GM23338 (cell line): ENCODE results near the gene TRAPPC12. TPM values are rescaled to one million over a fixed set of nuclear protein-coding genes. Genes with fewer than 3 reads are reported as not detected.

Experiments
- ATAC-seq: fragments of 200-7000 bp; cut with Tn5 transposase; 3 replicates; pipeline ENCODE4 v1.9.1; 2020
- DNase-seq: peaks from one replicate; pipeline ENCODE4 v3.0.0-alpha.2; 2015; ENCODE audit warnings: low spot score
- H2AFZ ChIP-seq: fragments of 200-600 bp; sonication (generic); 2 replicates; pipeline ENCODE4 v1.8.0; 2016; ENCODE audit warnings: antibody characterized with exemption, mild to moderate bottlenecking, moderate library complexity
- H3F3A ChIP-seq: fragments of 200-600 bp; sonication (generic); replicated peaks from 2 replicates; pipeline ENCODE4 v1.8.0; 2017; ENCODE audit warnings: antibody characterized with exemption, mixed run types, low read depth
- H3K27ac ChIP-seq: fragments of 200-600 bp; sonication (generic); 2 replicates; pipeline ENCODE4 v1.6.1; 2016; ENCODE audit warnings: low read depth
- H3K27me3 ChIP-seq: fragments of 200-600 bp; sonication (generic); 2 replicates; pipeline ENCODE4 v1.8.0; 2016; ENCODE audit warnings: mild to moderate bottlenecking, mixed run types, moderate library complexity; ENCODE audit not compliant: insufficient read depth
- H3K36me3 ChIP-seq: fragments of 200-600 bp; sonication (generic); 2 replicates; pipeline ENCODE4 v1.8.0; 2016; ENCODE audit warnings: mild to moderate bottlenecking; ENCODE audit not compliant: insufficient read depth
- H3K4me1 ChIP-seq: fragments of 200-600 bp; sonication (generic); 2 replicates; pipeline ENCODE4 v1.8.0; 2016; ENCODE audit warnings: mild to moderate bottlenecking, moderate library complexity; ENCODE audit not compliant: insufficient read depth
- H3K4me2 ChIP-seq: fragments of 200-600 bp; sonication (generic); 2 replicates; pipeline ENCODE4 v1.7.1; 2017; ENCODE audit warnings: mixed run types
- H3K4me3 ChIP-seq: fragments of 200-600 bp; sonication (generic); 2 replicates; pipeline ENCODE4 v1.6.1; 2016; ENCODE audit warnings: mixed run types
- H3K79me2 ChIP-seq: fragments of 200-600 bp; sonication (generic); replicated peaks from 2 replicates; pipeline ENCODE4 v1.8.0; 2017; ENCODE audit warnings: mild to moderate bottlenecking; ENCODE audit not compliant: insufficient read depth
- H3K9me2 ChIP-seq: fragments of 200-600 bp; sonication (generic); 2 replicates; pipeline ENCODE4 v1.8.0; 2017; ENCODE audit not compliant: insufficient read depth
- H4K20me1 ChIP-seq: fragments of 200-600 bp; sonication (generic); replicated peaks from 2 replicates; pipeline ENCODE4 v1.8.0; 2017; ENCODE audit warnings: mild to moderate bottlenecking; ENCODE audit not compliant: insufficient read depth
- H3K27ac Mint-ChIP-seq: 2 replicates; pipeline ENCODE4 v1.8.0; 2020; ENCODE audit warnings: inconsistent platforms, mild to moderate bottlenecking, moderate library complexity, mixed read lengths
- H3K27me3 Mint-ChIP-seq: 3 replicates; pipeline ENCODE4 v1.8.0; 2022; ENCODE audit warnings: low read depth, mild to moderate bottlenecking, moderate library complexity, mixed read lengths, inconsistent platforms; ENCODE audit not compliant: insufficient read depth, poor library complexity
- H3K36me3 Mint-ChIP-seq: 3 replicates; pipeline ENCODE4 v1.8.0; 2021; ENCODE audit warnings: low read depth, mild to moderate bottlenecking, inconsistent platforms, moderate library complexity, mixed read lengths
- H3K4me1 Mint-ChIP-seq: 3 replicates; pipeline ENCODE4 v1.8.0; 2020; ENCODE audit warnings: mild to moderate bottlenecking, inconsistent platforms, mixed read lengths
- H3K4me3 Mint-ChIP-seq: 3 replicates; pipeline ENCODE4 v1.8.0; 2021; ENCODE audit warnings: moderate library complexity, mild to moderate bottlenecking, inconsistent platforms, mixed read lengths
- H3K9me3 Mint-ChIP-seq: 3 replicates; pipeline ENCODE4 v1.8.0; 2020; ENCODE audit warnings: moderate library complexity, mild to moderate bottlenecking, inconsistent platforms, mixed read lengths
- CREB1 ChIP-seq: fragments of 250-450 bp; sonication (Bioruptor Pico); IDR thresholded peaks from 2 replicates; pipeline ENCODE4 v1.5.0; 2020; ENCODE audit warnings: low read depth, mild to moderate bottlenecking, moderate library complexity
- EZH2 ChIP-seq: fragments of 200-600 bp; sonication (generic); IDR thresholded peaks from one replicate; pipeline ENCODE4 v1.8.0; 2017; ENCODE audit warnings: antibody characterized with exemption, mild to moderate bottlenecking, low read depth; ENCODE audit not compliant: unreplicated experiment
- EZH2phosphoT487 ChIP-seq: fragments of 200-600 bp; sonication (generic); IDR thresholded peaks from one replicate; pipeline ENCODE4 v1.8.1; 2018; ENCODE audit warnings: antibody characterized with exemption; ENCODE audit not compliant: unreplicated experiment
- JUNB ChIP-seq: IDR thresholded peaks from one replicate; pipeline ENCODE4 v1.6.1; 2016; ENCODE audit warnings: antibody characterized with exemption; ENCODE audit not compliant: unreplicated experiment
- NANOG ChIP-seq: IDR thresholded peaks from 2 replicates; pipeline ENCODE4 v1.6.1; 2016; ENCODE audit warnings: antibody characterized with exemption, borderline replicate concordance
- POLR2AphosphoS5 ChIP-seq: IDR thresholded peaks from 2 replicates; pipeline ENCODE4 v1.6.1; 2016; ENCODE audit warnings: antibody characterized with exemption, low read depth
- STAT1 ChIP-seq: IDR thresholded peaks from one replicate; pipeline ENCODE4 v1.6.1; 2016; ENCODE audit warnings: antibody characterized with exemption; ENCODE audit not compliant: unreplicated experiment
- ZNF114 ChIP-seq: fragments of 250-450 bp; sonication (Bioruptor Pico); IDR thresholded peaks from 2 replicates; pipeline ENCODE4 v1.5.0; 2020; ENCODE audit warnings: mild to moderate bottlenecking, moderate library complexity
- ZNF331 ChIP-seq: fragments of 250-450 bp; sonication (Bioruptor Pico); IDR thresholded peaks from 2 replicates; pipeline ENCODE4 v1.5.0; 2020; ENCODE audit warnings: low read depth, mild to moderate bottlenecking, moderate library complexity
- polyA plus RNA-seq: library from polyadenylated mRNA; unstranded; fragments of >200 nt; fragmentation: Nextera tagmentation; extraction: Ambion mirVana; gene quantifications from 2 replicates; pipeline ENCODE4 v1.2.1, GENCODE V29; 2016
- total RNA-seq: library from RNA; depleted of rRNA; stranded (reverse); fragments of >200 nt; shearing (Covaris generic); gene quantifications from 2 replicates; pipeline ENCODE4 v1.2.3, GENCODE V29; 2014
- TF ChIP-seq, protein P1 (sequence below), 2 experiments: fragments of 200-600 bp in 1 of 2; sonication (generic) in 1 of 2; conservative IDR thresholded peaks; 2 replicates each; pipeline versions ENCODE4 v1.5.1 to v1.6.1; 2016 to 2017; ENCODE audit warnings: antibody characterized with exemption in 2 of 2, low read depth in 2 of 2, mild to moderate bottlenecking in 2 of 2, moderate library complexity in 1 of 2
- TF ChIP-seq, protein P2 (sequence below): IDR thresholded peaks from one replicate; pipeline ENCODE4 v1.6.1; 2018; ENCODE audit warnings: antibody characterized with exemption; ENCODE audit not compliant: unreplicated experiment
- TF ChIP-seq, protein P3 (sequence below): IDR thresholded peaks from 2 replicates; pipeline ENCODE4 v1.6.1; 2016; ENCODE audit warnings: antibody characterized with exemption
- TF ChIP-seq, protein P4 (sequence below): fragments of 250-450 bp; sonication (Bioruptor Pico); IDR thresholded peaks from 2 replicates; pipeline ENCODE4 v1.5.0; 2020; ENCODE audit warnings: mild to moderate bottlenecking, moderate library complexity

The TRAPPC12 gene
- total and polyA plus RNA-seq, 2 experiments from 2014 or later: 48.9 to 57.7 TPM

DNA sequence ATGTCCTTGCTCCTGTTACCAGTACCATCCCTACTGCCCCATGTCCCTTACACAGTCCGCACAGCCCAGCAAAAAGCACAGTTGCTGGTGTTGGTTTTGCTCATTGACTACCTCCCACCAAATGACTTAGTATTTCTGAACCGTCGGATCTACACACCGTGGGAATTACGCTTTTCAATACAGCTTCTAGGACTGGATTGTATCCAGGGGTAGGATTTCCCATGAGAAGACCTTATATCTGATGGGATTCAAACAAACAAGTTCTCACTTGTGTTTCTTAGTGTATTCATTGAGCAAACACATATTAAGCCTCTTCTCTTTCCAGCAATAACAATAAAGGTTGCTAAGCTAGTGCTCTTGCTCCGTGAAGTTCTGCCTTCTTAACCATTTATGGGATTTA is 25.8 kb downstream of the TRAPPC12 start:
- peaks cover 5% of the 10 kb centered on the region; the same call in 2 of the 3 replicates for H3K4me1 Mint-ChIP-seq
- Histone ChIP-seq H4K20me1 (no peaks in the 10 kb centered on the region), H3K27ac (no peak overlapping the region), H3K79me2 (no peaks in the 10 kb centered on the region; the same call in 1 of the 2 replicates), H3K4me1 (no peaks in the 10 kb centered on the region), H3K4me3 (no peak overlapping the region), H3K4me2 (no peak overlapping the region), H3K9me2 (no peaks in the 10 kb centered on the region), H3K27me3 (no peaks in the 10 kb centered on the region), H3F3A (no peaks in the 10 kb centered on the region), H2AFZ (no peak overlapping the region), H3K36me3 (peaks cover 11% of the 10 kb centered on the region; the same call in 1 of the 2 replicates)
- H3K9me3 Mint-ChIP-seq: no peaks in the 10 kb centered on the region
- H3K27ac Mint-ChIP-seq: no peak overlapping the region
- ATAC-seq (no peak), DNase-seq (no peak)
- TF ChIP-seq, protein P1, sequence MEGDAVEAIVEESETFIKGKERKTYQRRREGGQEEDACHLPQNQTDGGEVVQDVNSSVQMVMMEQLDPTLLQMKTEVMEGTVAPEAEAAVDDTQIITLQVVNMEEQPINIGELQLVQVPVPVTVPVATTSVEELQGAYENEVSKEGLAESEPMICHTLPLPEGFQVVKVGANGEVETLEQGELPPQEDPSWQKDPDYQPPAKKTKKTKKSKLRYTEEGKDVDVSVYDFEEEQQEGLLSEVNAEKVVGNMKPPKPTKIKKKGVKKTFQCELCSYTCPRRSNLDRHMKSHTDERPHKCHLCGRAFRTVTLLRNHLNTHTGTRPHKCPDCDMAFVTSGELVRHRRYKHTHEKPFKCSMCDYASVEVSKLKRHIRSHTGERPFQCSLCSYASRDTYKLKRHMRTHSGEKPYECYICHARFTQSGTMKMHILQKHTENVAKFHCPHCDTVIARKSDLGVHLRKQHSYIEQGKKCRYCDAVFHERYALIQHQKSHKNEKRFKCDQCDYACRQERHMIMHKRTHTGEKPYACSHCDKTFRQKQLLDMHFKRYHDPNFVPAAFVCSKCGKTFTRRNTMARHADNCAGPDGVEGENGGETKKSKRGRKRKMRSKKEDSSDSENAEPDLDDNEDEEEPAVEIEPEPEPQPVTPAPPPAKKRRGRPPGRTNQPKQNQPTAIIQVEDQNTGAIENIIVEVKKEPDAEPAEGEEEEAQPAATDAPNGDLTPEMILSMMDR (conservative IDR thresholded peaks at IDR 0.05; ENCODE audit: low read depth in 2 of 2): no peak
- no peak for TF ChIP-seq STAT1
- no peak for TF ChIP-seq EZH2
- no peak for TF ChIP-seq ZNF114 (CRISPR knock-in tag)
- TF ChIP-seq, protein P2, sequence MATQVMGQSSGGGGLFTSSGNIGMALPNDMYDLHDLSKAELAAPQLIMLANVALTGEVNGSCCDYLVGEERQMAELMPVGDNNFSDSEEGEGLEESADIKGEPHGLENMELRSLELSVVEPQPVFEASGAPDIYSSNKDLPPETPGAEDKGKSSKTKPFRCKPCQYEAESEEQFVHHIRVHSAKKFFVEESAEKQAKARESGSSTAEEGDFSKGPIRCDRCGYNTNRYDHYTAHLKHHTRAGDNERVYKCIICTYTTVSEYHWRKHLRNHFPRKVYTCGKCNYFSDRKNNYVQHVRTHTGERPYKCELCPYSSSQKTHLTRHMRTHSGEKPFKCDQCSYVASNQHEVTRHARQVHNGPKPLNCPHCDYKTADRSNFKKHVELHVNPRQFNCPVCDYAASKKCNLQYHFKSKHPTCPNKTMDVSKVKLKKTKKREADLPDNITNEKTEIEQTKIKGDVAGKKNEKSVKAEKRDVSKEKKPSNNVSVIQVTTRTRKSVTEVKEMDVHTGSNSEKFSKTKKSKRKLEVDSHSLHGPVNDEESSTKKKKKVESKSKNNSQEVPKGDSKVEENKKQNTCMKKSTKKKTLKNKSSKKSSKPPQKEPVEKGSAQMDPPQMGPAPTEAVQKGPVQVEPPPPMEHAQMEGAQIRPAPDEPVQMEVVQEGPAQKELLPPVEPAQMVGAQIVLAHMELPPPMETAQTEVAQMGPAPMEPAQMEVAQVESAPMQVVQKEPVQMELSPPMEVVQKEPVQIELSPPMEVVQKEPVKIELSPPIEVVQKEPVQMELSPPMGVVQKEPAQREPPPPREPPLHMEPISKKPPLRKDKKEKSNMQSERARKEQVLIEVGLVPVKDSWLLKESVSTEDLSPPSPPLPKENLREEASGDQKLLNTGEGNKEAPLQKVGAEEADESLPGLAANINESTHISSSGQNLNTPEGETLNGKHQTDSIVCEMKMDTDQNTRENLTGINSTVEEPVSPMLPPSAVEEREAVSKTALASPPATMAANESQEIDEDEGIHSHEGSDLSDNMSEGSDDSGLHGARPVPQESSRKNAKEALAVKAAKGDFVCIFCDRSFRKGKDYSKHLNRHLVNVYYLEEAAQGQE: no peak
- no peak for TF ChIP-seq CREB1 (CRISPR knock-in tag)
- TF ChIP-seq POLR2AphosphoS5: no peak
- TF ChIP-seq ZNF331 (CRISPR knock-in tag): no peak
- TF ChIP-seq, protein P3, sequence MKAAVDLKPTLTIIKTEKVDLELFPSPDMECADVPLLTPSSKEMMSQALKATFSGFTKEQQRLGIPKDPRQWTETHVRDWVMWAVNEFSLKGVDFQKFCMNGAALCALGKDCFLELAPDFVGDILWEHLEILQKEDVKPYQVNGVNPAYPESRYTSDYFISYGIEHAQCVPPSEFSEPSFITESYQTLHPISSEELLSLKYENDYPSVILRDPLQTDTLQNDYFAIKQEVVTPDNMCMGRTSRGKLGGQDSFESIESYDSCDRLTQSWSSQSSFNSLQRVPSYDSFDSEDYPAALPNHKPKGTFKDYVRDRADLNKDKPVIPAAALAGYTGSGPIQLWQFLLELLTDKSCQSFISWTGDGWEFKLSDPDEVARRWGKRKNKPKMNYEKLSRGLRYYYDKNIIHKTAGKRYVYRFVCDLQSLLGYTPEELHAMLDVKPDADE: no peak
- no peak for TF ChIP-seq EZH2phosphoT487
- TF ChIP-seq, protein P4, sequence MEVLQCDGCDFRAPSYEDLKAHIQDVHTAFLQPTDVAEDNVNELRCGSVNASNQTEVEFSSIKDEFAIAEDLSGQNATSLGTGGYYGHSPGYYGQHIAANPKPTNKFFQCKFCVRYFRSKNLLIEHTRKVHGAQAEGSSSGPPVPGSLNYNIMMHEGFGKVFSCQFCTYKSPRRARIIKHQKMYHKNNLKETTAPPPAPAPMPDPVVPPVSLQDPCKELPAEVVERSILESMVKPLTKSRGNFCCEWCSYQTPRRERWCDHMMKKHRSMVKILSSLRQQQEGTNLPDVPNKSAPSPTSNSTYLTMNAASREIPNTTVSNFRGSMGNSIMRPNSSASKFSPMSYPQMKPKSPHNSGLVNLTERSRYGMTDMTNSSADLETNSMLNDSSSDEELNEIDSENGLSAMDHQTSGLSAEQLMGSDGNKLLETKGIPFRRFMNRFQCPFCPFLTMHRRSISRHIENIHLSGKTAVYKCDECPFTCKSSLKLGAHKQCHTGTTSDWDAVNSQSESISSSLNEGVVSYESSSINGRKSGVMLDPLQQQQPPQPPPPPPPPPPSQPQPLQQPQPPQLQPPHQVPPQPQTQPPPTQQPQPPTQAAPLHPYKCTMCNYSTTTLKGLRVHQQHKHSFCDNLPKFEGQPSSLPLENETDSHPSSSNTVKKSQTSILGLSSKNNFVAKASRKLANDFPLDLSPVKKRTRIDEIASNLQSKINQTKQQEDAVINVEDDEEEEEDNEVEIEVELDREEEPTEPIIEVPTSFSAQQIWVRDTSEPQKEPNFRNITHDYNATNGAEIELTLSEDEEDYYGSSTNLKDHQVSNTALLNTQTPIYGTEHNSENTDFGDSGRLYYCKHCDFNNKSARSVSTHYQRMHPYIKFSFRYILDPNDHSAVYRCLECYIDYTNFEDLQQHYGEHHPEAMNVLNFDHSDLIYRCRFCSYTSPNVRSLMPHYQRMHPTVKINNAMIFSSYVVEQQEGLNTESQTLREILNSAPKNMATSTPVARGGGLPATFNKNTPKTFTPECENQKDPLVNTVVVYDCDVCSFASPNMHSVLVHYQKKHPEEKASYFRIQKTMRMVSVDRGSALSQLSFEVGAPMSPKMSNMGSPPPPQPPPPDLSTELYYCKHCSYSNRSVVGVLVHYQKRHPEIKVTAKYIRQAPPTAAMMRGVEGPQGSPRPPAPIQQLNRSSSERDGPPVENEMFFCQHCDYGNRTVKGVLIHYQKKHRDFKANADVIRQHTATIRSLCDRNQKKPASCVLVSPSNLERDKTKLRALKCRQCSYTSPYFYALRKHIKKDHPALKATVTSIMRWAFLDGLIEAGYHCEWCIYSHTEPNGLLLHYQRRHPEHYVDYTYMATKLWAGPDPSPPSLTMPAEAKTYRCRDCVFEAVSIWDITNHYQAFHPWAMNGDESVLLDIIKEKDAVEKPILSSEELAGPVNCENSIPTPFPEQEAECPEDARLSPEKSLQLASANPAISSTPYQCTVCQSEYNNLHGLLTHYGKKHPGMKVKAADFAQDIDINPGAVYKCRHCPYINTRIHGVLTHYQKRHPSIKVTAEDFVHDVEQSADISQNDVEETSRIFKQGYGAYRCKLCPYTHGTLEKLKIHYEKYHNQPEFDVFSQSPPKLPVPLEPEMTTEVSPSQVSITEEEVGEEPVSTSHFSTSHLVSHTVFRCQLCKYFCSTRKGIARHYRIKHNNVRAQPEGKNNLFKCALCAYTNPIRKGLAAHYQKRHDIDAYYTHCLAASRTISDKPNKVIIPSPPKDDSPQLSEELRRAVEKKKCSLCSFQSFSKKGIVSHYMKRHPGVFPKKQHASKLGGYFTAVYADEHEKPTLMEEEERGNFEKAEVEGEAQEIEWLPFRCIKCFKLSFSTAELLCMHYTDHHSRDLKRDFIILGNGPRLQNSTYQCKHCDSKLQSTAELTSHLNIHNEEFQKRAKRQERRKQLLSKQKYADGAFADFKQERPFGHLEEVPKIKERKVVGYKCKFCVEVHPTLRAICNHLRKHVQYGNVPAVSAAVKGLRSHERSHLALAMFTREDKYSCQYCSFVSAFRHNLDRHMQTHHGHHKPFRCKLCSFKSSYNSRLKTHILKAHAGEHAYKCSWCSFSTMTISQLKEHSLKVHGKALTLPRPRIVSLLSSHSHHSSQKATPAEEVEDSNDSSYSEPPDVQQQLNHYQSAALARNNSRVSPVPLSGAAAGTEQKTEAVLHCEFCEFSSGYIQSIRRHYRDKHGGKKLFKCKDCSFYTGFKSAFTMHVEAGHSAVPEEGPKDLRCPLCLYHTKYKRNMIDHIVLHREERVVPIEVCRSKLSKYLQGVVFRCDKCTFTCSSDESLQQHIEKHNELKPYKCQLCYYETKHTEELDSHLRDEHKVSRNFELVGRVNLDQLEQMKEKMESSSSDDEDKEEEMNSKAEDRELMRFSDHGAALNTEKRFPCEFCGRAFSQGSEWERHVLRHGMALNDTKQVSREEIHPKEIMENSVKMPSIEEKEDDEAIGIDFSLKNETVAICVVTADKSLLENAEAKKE (CRISPR knock-in tag): no peak
- no peak for TF ChIP-seq JUNB
- no peak for TF ChIP-seq NANOG
- peaks cover 27% of the 10 kb centered on the region for H3K36me3 Mint-ChIP-seq
- peaks cover 8% of the 10 kb centered on the region for H3K27me3 Mint-ChIP-seq
- no peak overlapping the region for H3K4me3 Mint-ChIP-seq
